Suppressor macrophage treated with lipopolysaccharide for 1 hour (primary cell): Measurements from ENCODE around the gene IFNB1.

Experiments used
- DNase-seq, 3 donors: peaks; one replicate each; pipeline ENCODE4 v3.0.0-alpha.2; 2020 to 2022

The IFNB1 gene

GRCh38 chr9:21077781-21078180 lies at the start of gene IFNB1:
IFNB1 (minus strand) TSS chr9:21077942; CDS start chr9:21077869, 73 bp downstream.
- peak; percentile 73 to 91 (median 91) for DNase-seq

GRCh38 chr9:21121595-21122251 lies 44.0 kb upstream of the IFNB1 start:
- no peak for DNase-seq

GRCh38 chr9:21121079-21121478 lies 43.3 kb upstream of the IFNB1 start:
- DNase-seq: no peak

GRCh38 chr9:21119093-21119770 lies 41.5 kb upstream of the IFNB1 start:
- peak; percentile 79 to 94 (median 92) for DNase-seq

- no peak for DNase-seq
Observed at GRCh38 chr9:21114311-21114710, 36.6 kb upstream of the IFNB1 start.

GRCh38 chr9:21110708-21111576 lies 33.2 kb upstream of the IFNB1 start:
- peak; percentile 74 to 91 (median 84) for DNase-seq

- peak; percentile 38 to 77 (median 71) for DNase-seq
Observed at GRCh38 chr9:21104787-21105186, 27.0 kb upstream of the IFNB1 start.

GRCh38 chr9:21102305-21102704 lies 24.6 kb upstream of the IFNB1 start:
- peak in 1 of 3 donors; percentile 33 for DNase-seq

- peak; percentile 37 to 67 (median 64) for DNase-seq
Observed at GRCh38 chr9:21097817-21098216, 20.1 kb upstream of the IFNB1 start.

GRCh38 chr9:21096901-21097255 lies 19.1 kb upstream of the IFNB1 start:
- no peak for DNase-seq

GRCh38 chr9:21096172-21096900 lies 18.6 kb upstream of the IFNB1 start:
- peak; percentile 82 to 93 (median 89) for DNase-seq

GRCh38 chr9:21095561-21095960 lies 17.8 kb upstream of the IFNB1 start:
- DNase-seq: no peak

GRCh38 chr9:21086538-21086937 lies 8.8 kb upstream of the IFNB1 start:
- DNase-seq: no peak

GRCh38 chr9:21085005-21085404 lies 7.3 kb upstream of the IFNB1 start:
- DNase-seq: no peak

- no peak for DNase-seq
Observed at GRCh38 chr9:21084242-21084850, 6.6 kb upstream of the IFNB1 start.

- no peak for DNase-seq
Observed at GRCh38 chr9:21082671-21083070, 4.9 kb upstream of the IFNB1 start.

- peak in 1 of 3 donors; percentile 35 for DNase-seq
Observed at GRCh38 chr9:21081999-21082398, 4.3 kb upstream of the IFNB1 start.

GRCh38 chr9:21081451-21081850 lies 3.7 kb upstream of the IFNB1 start:
- no peak for DNase-seq

GRCh38 chr9:21080793-21081192 lies 3.1 kb upstream of the IFNB1 start:
- no peak for DNase-seq

- DNase-seq: peak; percentile 49 to 67 (median 58)
Observed at GRCh38 chr9:21078702-21079101, 960 bp upstream of the IFNB1 start.

- DNase-seq: no peak
Observed at GRCh38 chr9:21075484-21075883, 2.3 kb downstream of the IFNB1 start.

- no peak for DNase-seq
Observed at GRCh38 chr9:21070906-21071305, 6.8 kb downstream of the IFNB1 start.
